ENCODE results near the gene TWSG1. TPM values are rescaled to one million over a fixed set of nuclear protein-coding genes. Genes with fewer than 3 reads are reported as not detected.

TWSG1 gene
- total and polyA plus RNA-seq, 2 donors (not counting 3 experiments of a cell fraction or from before 2014, with no cell fraction given), result 52.4 to 57.4 TPM

DNA sequence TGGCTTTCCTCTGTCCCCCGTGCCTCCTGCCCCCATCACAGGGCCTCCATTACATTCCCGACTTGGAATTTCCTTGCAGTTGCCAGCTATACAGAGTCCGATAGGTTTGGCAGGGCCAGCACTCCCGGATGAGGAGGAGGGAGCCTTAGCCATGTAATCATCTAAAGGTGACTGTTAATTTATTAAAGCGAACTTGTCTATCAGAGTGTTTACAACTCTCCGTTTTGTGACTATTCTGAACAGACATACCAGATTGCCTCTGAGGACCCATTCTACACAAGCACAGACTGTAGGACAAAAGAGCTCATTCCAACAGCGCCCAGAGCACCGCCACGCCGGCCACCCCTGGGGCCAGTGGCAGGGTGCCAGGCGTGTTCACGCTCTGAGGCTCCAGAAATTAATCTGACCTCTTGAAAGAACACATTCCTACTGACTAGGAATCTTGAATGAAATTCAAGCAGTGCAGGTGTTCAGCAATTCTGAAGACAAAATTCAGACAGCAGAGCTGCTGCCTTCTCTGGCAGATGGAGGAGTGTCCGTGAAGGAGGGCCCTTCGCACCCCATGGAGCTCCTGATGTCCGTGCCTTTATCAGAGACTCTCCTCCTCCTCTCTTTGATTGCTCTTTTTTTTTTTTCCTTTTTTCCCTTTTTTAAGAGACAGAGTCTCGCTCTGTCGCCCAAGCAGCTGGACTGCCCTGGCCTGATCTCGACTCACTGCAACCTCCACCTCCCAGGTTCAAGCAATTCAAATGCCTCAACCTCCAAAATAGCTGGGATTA is 82.7 kb downstream of the TWSG1 start:
- TF ChIP-seq, protein P1, sequence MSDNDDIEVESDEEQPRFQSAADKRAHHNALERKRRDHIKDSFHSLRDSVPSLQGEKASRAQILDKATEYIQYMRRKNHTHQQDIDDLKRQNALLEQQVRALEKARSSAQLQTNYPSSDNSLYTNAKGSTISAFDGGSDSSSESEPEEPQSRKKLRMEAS (IDR thresholded peaks at IDR 0.05; ENCODE audit: insufficient read depth, insufficient read length), result no peak
- TF ChIP-seq EZH2 (IDR thresholded peaks at IDR 0.05; ENCODE audit: borderline replicate concordance, low read depth, low read length, severe bottlenecking) (no peak), MYC (IDR thresholded peaks at IDR 0.05; ENCODE audit: low read depth, low read length) (no peak), POLR2AphosphoS5 (IDR thresholded peaks at IDR 0.05; ENCODE audit: insufficient read depth, low read depth, low read length) (no peak), GATA2 (IDR thresholded peaks at IDR 0.05; ENCODE audit: insufficient read depth, insufficient read length, low read depth, low read length) (no peak), JUN (IDR thresholded peaks at IDR 0.05; ENCODE audit: borderline replicate concordance, insufficient read depth, insufficient read length, low read depth) (no peak), FOS (IDR thresholded peaks at IDR 0.05; ENCODE audit: borderline replicate concordance, insufficient read depth, low read length) (no peak), POLR2A (IDR thresholded peaks at IDR 0.05; ENCODE audit: low read depth, low read length) (no peak)
- TF ChIP-seq, protein P2, sequence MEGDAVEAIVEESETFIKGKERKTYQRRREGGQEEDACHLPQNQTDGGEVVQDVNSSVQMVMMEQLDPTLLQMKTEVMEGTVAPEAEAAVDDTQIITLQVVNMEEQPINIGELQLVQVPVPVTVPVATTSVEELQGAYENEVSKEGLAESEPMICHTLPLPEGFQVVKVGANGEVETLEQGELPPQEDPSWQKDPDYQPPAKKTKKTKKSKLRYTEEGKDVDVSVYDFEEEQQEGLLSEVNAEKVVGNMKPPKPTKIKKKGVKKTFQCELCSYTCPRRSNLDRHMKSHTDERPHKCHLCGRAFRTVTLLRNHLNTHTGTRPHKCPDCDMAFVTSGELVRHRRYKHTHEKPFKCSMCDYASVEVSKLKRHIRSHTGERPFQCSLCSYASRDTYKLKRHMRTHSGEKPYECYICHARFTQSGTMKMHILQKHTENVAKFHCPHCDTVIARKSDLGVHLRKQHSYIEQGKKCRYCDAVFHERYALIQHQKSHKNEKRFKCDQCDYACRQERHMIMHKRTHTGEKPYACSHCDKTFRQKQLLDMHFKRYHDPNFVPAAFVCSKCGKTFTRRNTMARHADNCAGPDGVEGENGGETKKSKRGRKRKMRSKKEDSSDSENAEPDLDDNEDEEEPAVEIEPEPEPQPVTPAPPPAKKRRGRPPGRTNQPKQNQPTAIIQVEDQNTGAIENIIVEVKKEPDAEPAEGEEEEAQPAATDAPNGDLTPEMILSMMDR (IDR thresholded peaks at IDR 0.05; ENCODE audit: extremely low read depth in 1 of 2, insufficient read depth in 1 of 2, low read depth in 1 of 2, low read length in 2 of 2), result no peak
- H2AFZ ChIP-seq (ENCODE audit: low read depth, low read length), result peak overlapping the region; percentile 79
- peak overlapping the region; percentile 21 for H3K27ac ChIP-seq (ENCODE audit: insufficient read depth, low read depth, low read length)
- no TSS peak for BruUV-seq (replicated peaks)
- H3K36me3 ChIP-seq (ENCODE audit: control insufficient read depth in 2 of 2, extremely low read depth in 1 of 2, insufficient read depth in 2 of 2, low read length in 2 of 2), result no peaks in the 10 kb centered on the region
- CTCF ChIA-PET, result interaction anchor here (1.0 to 1.5 kb wide), 7 partner anchors 14 to 100 kb away, joined by 3 to 7 read pairs (median 4); partner anchors contain the start of gene TWSG1
- no peak overlapping the region for H3K4me2 ChIP-seq (ENCODE audit: insufficient read depth, low read length)
- no peaks in the 10 kb centered on the region for H3K27me3 ChIP-seq (ENCODE audit: control insufficient read depth in 2 of 2, insufficient read depth in 2 of 2, low read length in 2 of 2)
- dilution Hi-C loops (cut with MboI; ENCODE audit: extremely low pct_ligation_motif_present, low sequenced_read_pairs), result no loop called here
- H3K9ac ChIP-seq (replicated peaks; ENCODE audit: extremely low read depth, insufficient read depth, low read length), result no peak overlapping the region
- POLR2A ChIA-PET, result no interaction called here
- no peaks in the 10 kb centered on the region for H3K9me3 ChIP-seq (replicated peaks; ENCODE audit: control insufficient read depth, insufficient read depth, low read length)
- intact Hi-C loops (cut with micrococcal nuclease), result loop anchor here (1.0 to 5.0 kb wide), 3 partner anchors 13 to 60 kb away; partner anchors contain the start of gene RALBP1
- FAIRE-seq (peak; percentile 73), DNase-seq (ENCODE audit: low read depth, low spot score) (peak; percentile 69)
- H3K4me1 ChIP-seq (ENCODE audit: control insufficient read depth, extremely low read depth, insufficient read depth, low read length), result peaks cover 22% of the 10 kb centered on the region
- no peak overlapping the region for H3K4me3 ChIP-seq (replicated peaks in 1 of 3; ENCODE audit: insufficient read depth in 1 of 3, low read depth in 1 of 3, low read length in 3 of 3)
- H3K9me1 ChIP-seq (replicated peaks; ENCODE audit: control insufficient read depth, extremely low read depth, insufficient read depth, low read length), result no peaks in the 10 kb centered on the region
- no peaks in the 10 kb centered on the region for H3K79me2 ChIP-seq (ENCODE audit: control insufficient read depth, insufficient read depth, low read length)
- no peaks in the 10 kb centered on the region for H4K20me1 ChIP-seq (replicated peaks; ENCODE audit: control insufficient read depth, extremely low read depth, insufficient read depth, low read length)
